SU-DHL-6 (cell line): ENCODE measurements around the gene TRPM8.
"Not testable (repeated sequence)": the region's sequence is repeated elsewhere in the genome, so short reads cannot be mapped to it uniquely, and the experiment has no call there.

Source experiments
- H2AFZ ChIP-seq: fragments of 200-600 bp; sonication (generic); 2 replicates; pipeline ENCODE4 v1.6.1; 2014; ENCODE audit warnings: low read depth, mild to moderate bottlenecking, moderate library complexity, mixed read lengths, antibody characterized with exemption, low read length; ENCODE audit not compliant: severe bottlenecking
- H3F3A ChIP-seq: fragments of 200-600 bp; shearing (Covaris generic); 2 replicates; pipeline ENCODE4 v1.6.0; 2016; ENCODE audit warnings: antibody characterized with exemption, mild to moderate bottlenecking; ENCODE audit not compliant: insufficient read depth
- H3K27ac ChIP-seq: fragments of 200-600 bp; sonication (generic); 2 replicates; pipeline ENCODE4 v1.5.1; 2016; ENCODE audit warnings: low read depth, mild to moderate bottlenecking, low read length, moderate library complexity, mixed read lengths
- H3K27me3 ChIP-seq: fragments of 200-600 bp; sonication (generic), shearing (Covaris generic); 2 replicates; pipeline ENCODE4 v1.6.0; 2014; ENCODE audit warnings: mild to moderate bottlenecking, low read length
- H3K36me3 ChIP-seq: fragments of 200-600 bp; sonication (generic); 2 replicates; pipeline ENCODE4 v1.6.1; 2014; ENCODE audit warnings: mild to moderate bottlenecking, low read length, mixed read lengths
- H3K4me2 ChIP-seq: fragments of 300-600, 200-600 bp; shearing (Covaris generic), sonication (generic); 2 replicates; pipeline ENCODE4 v1.6.0; 2014; ENCODE audit warnings: low read length, low read depth, mild to moderate bottlenecking; ENCODE audit not compliant: poor library complexity, severe bottlenecking
- H3K4me3 ChIP-seq: fragments of 200-600 bp; sonication (generic); 2 replicates; pipeline ENCODE4 v1.5.1; 2014; ENCODE audit warnings: antibody characterized with exemption, low read length, mild to moderate bottlenecking, mixed read lengths; ENCODE audit not compliant: insufficient read depth, poor library complexity, severe bottlenecking
- H3K79me2 ChIP-seq: fragments of 200-600 bp; sonication (generic); 2 replicates; pipeline ENCODE4 v1.6.1; 2014; ENCODE audit warnings: mild to moderate bottlenecking, low read length, moderate library complexity; ENCODE audit not compliant: insufficient read depth
- H3K9ac ChIP-seq: fragments of 200-600 bp; sonication (generic); 2 replicates; pipeline ENCODE4 v1.7.0; 2014; ENCODE audit warnings: mild to moderate bottlenecking, low read length
- H3K9me2 ChIP-seq: fragments of 200-600 bp; sonication (generic); replicated peaks from 2 replicates; pipeline ENCODE4 v1.6.1; 2014; ENCODE audit warnings: low read length; ENCODE audit not compliant: insufficient read depth
- H3K9me3 ChIP-seq: fragments of 200-600 bp; sonication (generic); 2 replicates; pipeline ENCODE4 v1.6.1; 2014; ENCODE audit warnings: low read length, mixed read lengths; ENCODE audit not compliant: insufficient read depth
- H4K20me1 ChIP-seq: fragments of 200-600 bp; sonication (generic); 2 replicates; pipeline ENCODE4 v1.6.1; 2014; ENCODE audit warnings: low read depth, mild to moderate bottlenecking, antibody characterized with exemption, low read length, moderate library complexity, mixed read lengths
- CTCF ChIP-seq: fragments of 200-600 bp; sonication (generic); IDR thresholded peaks from one replicate; pipeline ENCODE4 v1.5.1; 2017; ENCODE audit warnings: antibody characterized with exemption, mild to moderate bottlenecking, low read length, moderate library complexity; ENCODE audit not compliant: insufficient read depth, poor library complexity, severe bottlenecking
- EZH2phosphoT487 ChIP-seq: fragments of 200-600 bp; sonication (generic), shearing (Covaris generic); conservative IDR thresholded peaks from 2 replicates; pipeline ENCODE4 v1.6.1; 2018; ENCODE audit warnings: mild to moderate bottlenecking, antibody characterized with exemption, low read length, moderate library complexity, mixed read lengths

TRPM8 gene

GRCh38 chr2:233882353-233882752 is 34.8 kb upstream of the TRPM8 start:
- Histone ChIP-seq H3F3A (no peaks in the 10 kb centered on the region), H2AFZ (no peak overlapping the region), H3K27ac (no peak overlapping the region), H3K79me2 (no peaks in the 10 kb centered on the region), H4K20me1 (no peaks in the 10 kb centered on the region), H3K9me2 (no peaks in the 10 kb centered on the region), H3K4me3 (no peak overlapping the region), H3K4me2 (no peak overlapping the region), H3K36me3 (no peaks in the 10 kb centered on the region), H3K9ac (no peak overlapping the region), H3K9me3 (no peaks in the 10 kb centered on the region), H3K27me3 (no peaks in the 10 kb centered on the region)
- TF ChIP-seq EZH2phosphoT487 (no peak), CTCF (no peak)

DNA sequence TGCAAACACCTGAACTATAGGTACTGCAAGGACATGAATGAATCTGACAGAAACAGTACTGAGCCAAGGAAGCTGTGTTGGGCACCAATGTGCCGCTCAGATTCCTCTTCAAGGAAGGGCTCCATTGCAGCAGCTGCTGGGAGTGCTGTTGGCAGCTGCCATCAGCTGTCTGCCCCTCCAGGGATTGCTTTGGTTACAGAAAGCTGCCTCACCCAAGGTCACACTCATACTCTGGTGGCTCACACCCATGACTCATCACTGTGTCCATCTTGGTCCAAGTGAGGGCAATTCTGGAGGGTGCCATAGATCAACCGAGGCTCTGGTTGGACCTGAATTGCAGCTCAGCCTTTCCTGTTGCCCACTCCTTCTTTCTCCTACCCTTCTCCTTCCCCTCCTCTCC is 24.4 kb upstream of the TRPM8 start:
- Histone ChIP-seq H3K79me2 (no peaks in the 10 kb centered on the region), H3K27me3 (no peaks in the 10 kb centered on the region), H3K4me3 (no peak overlapping the region), H3F3A (no peaks in the 10 kb centered on the region), H3K27ac (no peak overlapping the region), H2AFZ (no peak overlapping the region), H3K36me3 (no peaks in the 10 kb centered on the region), H4K20me1 (no peaks in the 10 kb centered on the region), H3K4me2 (no peak overlapping the region), H3K9ac (no peak overlapping the region), H3K9me3 (no peaks in the 10 kb centered on the region), H3K9me2 (no peaks in the 10 kb centered on the region)
- TF ChIP-seq EZH2phosphoT487 (no peak), CTCF (no peak)

GRCh38 chr2:233896253-233896652 is 20.9 kb upstream of the TRPM8 start:
- H4K20me1 ChIP-seq, H3K9me2 ChIP-seq, H3K79me2 ChIP-seq, H3K9me3 ChIP-seq, H3K27me3 ChIP-seq, H3K9ac ChIP-seq, H3K36me3 ChIP-seq, H3K27ac ChIP-seq, H3F3A ChIP-seq, H3K4me2 ChIP-seq, H2AFZ ChIP-seq, H3K4me3 ChIP-seq: not testable (repeated sequence)

GRCh38 chr2:233901367-233901766 is 15.8 kb upstream of the TRPM8 start:
- H3K27ac ChIP-seq, result no peak overlapping the region
- H3K4me2 ChIP-seq, result no peak overlapping the region
- no peaks in the 10 kb centered on the region for H3K9me2 ChIP-seq
- no peak overlapping the region for H2AFZ ChIP-seq
- no peak overlapping the region for H3K4me3 ChIP-seq
- no peaks in the 10 kb centered on the region for H3K9me3 ChIP-seq
- H4K20me1 ChIP-seq, result no peaks in the 10 kb centered on the region
- no peaks in the 10 kb centered on the region for H3K79me2 ChIP-seq
- no peak overlapping the region for H3K9ac ChIP-seq
- no peak for TF ChIP-seq CTCF
- no peak for TF ChIP-seq EZH2phosphoT487
- H3K27me3 ChIP-seq, result 0 out of 2 replicates have a peak, but pooled peaks cover 4% of the 10 kb centered on the region
- no peaks in the 10 kb centered on the region for H3K36me3 ChIP-seq
- no peaks in the 10 kb centered on the region for H3F3A ChIP-seq
